Osteocyte (in vitro differentiated cells): Measurements from ENCODE around the gene CARD10. TPM values are rescaled to one million over a fixed set of nuclear protein-coding genes. Genes with fewer than 3 reads are reported as not detected.
"Not testable (repeated sequence)": the region's sequence is repeated elsewhere in the genome, so short reads cannot be mapped to it uniquely, and the experiment has no call there.

Experiments used
- DNase-seq: peaks from one replicate; pipeline ENCODE4 v3.0.0; 2021; ENCODE audit warnings: mixed read lengths; ENCODE audit not compliant: unreplicated experiment; ENCODE audit errors: extremely low spot score
- H3K27ac Mint-ChIP-seq: one replicate; pipeline ENCODE4 v1.8.0; 2021; ENCODE audit warnings: mild to moderate bottlenecking, mixed read lengths; ENCODE audit not compliant: unreplicated experiment
- H3K27me3 Mint-ChIP-seq: one replicate; pipeline ENCODE4 v1.8.0; 2021; ENCODE audit warnings: mixed read lengths; ENCODE audit not compliant: unreplicated experiment
- H3K36me3 Mint-ChIP-seq: one replicate; pipeline ENCODE4 v1.8.0; 2021; ENCODE audit warnings: mixed read lengths; ENCODE audit not compliant: unreplicated experiment
- H3K4me1 Mint-ChIP-seq: one replicate; pipeline ENCODE4 v1.8.0; 2021; ENCODE audit warnings: mixed read lengths; ENCODE audit not compliant: unreplicated experiment
- H3K4me3 Mint-ChIP-seq: one replicate; pipeline ENCODE4 v1.8.0; 2021; ENCODE audit warnings: mild to moderate bottlenecking, moderate library complexity, mixed read lengths; ENCODE audit not compliant: unreplicated experiment
- H3K9me3 Mint-ChIP-seq: one replicate; pipeline ENCODE4 v1.8.0; 2021; ENCODE audit warnings: mixed read lengths; ENCODE audit not compliant: unreplicated experiment
- total RNA-seq: library from RNA; stranded (reverse); gene quantifications from 2 replicates; pipeline ENCODE4 v1.2.1, GENCODE V29; 2021
- TF ChIP-seq, protein P1 (sequence below): fragments of 200-600 bp; sonication (generic); IDR thresholded peaks from 2 replicates; pipeline ENCODE4 v1.5.0; 2021; ENCODE audit warnings: antibody characterized with exemption, mild to moderate bottlenecking, moderate library complexity

Gene CARD10
- total RNA-seq, 1 donor from 2014 or later, result 31.5 TPM

GRCh38 chr22:37533995-37534394, 14.8 kb upstream of the CARD10 start:
- Mint-ChIP-seq H3K36me3 (no peaks in the 10 kb centered on the region), H3K27ac (peak overlapping the region; percentile 85), H3K4me3 (no peak overlapping the region), H3K9me3 (no peaks in the 10 kb centered on the region), H3K4me1 (peaks cover 27% of the 10 kb centered on the region), H3K27me3 (no peaks in the 10 kb centered on the region)
- no peak for DNase-seq
- TF ChIP-seq, protein P1, sequence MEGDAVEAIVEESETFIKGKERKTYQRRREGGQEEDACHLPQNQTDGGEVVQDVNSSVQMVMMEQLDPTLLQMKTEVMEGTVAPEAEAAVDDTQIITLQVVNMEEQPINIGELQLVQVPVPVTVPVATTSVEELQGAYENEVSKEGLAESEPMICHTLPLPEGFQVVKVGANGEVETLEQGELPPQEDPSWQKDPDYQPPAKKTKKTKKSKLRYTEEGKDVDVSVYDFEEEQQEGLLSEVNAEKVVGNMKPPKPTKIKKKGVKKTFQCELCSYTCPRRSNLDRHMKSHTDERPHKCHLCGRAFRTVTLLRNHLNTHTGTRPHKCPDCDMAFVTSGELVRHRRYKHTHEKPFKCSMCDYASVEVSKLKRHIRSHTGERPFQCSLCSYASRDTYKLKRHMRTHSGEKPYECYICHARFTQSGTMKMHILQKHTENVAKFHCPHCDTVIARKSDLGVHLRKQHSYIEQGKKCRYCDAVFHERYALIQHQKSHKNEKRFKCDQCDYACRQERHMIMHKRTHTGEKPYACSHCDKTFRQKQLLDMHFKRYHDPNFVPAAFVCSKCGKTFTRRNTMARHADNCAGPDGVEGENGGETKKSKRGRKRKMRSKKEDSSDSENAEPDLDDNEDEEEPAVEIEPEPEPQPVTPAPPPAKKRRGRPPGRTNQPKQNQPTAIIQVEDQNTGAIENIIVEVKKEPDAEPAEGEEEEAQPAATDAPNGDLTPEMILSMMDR, result no peak

DNA sequence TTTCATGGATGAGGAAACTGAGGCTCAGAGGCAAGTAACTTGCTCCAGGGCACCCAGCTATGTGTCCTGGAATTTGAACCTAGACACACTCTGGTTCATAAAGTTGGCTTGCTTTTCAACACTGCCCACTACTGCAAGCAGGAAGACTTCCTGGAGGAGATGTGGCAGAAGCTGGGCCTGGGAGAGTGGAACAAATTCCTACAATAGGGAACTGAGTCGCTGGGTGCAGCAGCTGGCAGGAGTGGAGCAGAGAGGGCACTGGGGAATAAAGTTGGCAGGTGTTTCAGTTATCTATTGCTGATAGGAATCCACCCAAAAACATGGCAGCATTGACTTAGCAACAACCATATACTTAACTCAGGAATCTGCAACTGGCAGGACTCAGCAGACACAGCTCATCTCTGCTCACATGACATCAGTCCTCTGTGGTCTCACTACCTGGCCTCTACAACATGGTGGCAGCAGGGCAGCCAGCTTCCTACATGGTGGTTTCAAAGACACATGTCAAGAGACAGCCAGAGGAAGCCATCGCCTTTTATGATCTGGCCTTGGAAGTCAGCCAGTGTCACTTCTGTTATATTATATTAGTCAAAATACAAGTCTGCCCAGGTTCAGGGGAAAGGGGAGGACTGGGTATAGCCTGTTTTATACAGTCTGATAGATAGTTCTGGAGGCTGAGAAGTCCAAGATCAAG, 10.6 kb upstream of the CARD10 start:
- H3K4me1 Mint-ChIP-seq, result peaks cover 42% of the 10 kb centered on the region

DNA sequence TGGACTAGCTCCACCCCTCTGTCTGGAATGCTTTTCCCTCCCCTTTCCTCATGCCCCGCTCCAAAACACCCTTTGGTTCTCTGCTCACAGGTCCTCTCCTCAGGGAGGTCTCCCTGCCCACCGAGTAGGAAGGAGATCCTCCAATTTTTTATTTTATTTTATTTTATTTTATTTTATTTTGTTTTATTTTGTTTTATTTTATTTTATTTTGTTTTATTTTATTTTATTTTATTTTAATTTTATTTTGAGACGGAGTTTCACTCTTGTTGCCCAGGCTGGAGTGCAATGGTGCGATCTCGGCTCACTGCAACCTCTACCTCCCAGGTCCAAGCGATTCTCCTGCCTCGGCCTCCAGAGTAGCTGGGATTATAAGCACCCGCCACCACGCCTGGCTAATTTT, 8.7 kb upstream of the CARD10 start:
- H3K36me3 Mint-ChIP-seq, H3K27ac Mint-ChIP-seq, DNase-seq, H3K27me3 Mint-ChIP-seq, H3K9me3 Mint-ChIP-seq, H3K4me3 Mint-ChIP-seq: not testable (repeated sequence)
- H3K4me1 Mint-ChIP-seq, result peaks cover 34% of the 10 kb centered on the region

More for the DNA sequence above, 10.6 kb upstream of the CARD10 start:
- H3K9me3 Mint-ChIP-seq, result no peaks in the 10 kb centered on the region
- no peaks in the 10 kb centered on the region for H3K36me3 Mint-ChIP-seq
- no peak overlapping the region for H3K4me3 Mint-ChIP-seq
- DNase-seq, result no peak
- H3K27ac Mint-ChIP-seq, result no peak overlapping the region
- TF ChIP-seq, protein P1, result no peak
- no peaks in the 10 kb centered on the region for H3K27me3 Mint-ChIP-seq

DNA sequence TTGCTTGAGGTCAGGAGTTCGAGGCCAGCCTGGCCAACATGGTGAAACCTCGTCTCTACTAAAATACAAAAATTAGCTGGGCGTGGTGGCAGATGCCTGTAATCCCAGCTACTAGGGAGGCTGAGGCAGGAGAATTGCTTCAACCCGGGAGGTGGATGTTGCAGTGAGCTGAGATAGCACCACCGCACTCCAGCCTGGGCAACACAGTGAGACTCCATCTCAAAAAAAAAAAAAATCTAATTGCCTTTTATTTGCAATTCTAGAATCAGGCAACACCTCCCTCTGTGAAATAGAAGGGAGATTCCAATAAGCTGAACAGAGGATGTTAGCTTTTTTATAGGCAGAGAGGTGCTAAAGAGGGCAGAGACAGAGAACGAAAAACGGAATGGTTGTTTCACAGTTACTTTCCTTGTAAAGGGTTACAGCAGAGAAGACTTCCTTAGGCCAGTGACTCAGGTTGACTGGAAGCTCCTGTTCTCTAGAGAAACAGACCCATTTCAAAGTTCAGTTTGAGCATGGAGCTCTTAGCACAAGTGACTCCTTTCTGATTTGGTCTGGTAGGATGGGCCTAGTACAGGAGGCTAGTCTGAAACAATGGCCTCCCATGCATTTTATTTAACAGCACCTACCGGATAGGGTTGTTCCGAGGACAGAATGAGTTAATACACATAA, 8.0 kb upstream of the CARD10 start:
- Mint-ChIP-seq H3K4me1 (peaks cover 36% of the 10 kb centered on the region), H3K27ac (peak overlapping the region; percentile 89)
- H3K9me3 Mint-ChIP-seq, H3K4me3 Mint-ChIP-seq, DNase-seq, H3K27me3 Mint-ChIP-seq, H3K36me3 Mint-ChIP-seq: not testable (repeated sequence)

- Mint-ChIP-seq H3K4me3 (no peak overlapping the region), H3K9me3 (no peaks in the 10 kb centered on the region), H3K27ac (peak overlapping the region; percentile 89), H3K36me3 (no peaks in the 10 kb centered on the region), H3K27me3 (no peaks in the 10 kb centered on the region), H3K4me1 (peaks cover 37% of the 10 kb centered on the region)
- TF ChIP-seq, protein P1, result no peak
- no peak for DNase-seq
Observed at GRCh38 chr22:37526376-37526775, 7.2 kb upstream of the CARD10 start.

GRCh38 chr22:37525746-37526350, 6.6 kb upstream of the CARD10 start:
- Mint-ChIP-seq H3K27me3 (no peaks in the 10 kb centered on the region), H3K27ac (peak overlapping the region; percentile 89), H3K4me1 (peaks cover 39% of the 10 kb centered on the region), H3K36me3 (no peaks in the 10 kb centered on the region), H3K9me3 (no peaks in the 10 kb centered on the region), H3K4me3 (no peak overlapping the region)
- no peak for DNase-seq
- TF ChIP-seq, protein P1, result no peak
